ENCODE measurements around the gene SMG6. TPM values are rescaled to one million over a fixed set of nuclear protein-coding genes. Genes with fewer than 3 reads are reported as not detected.
A peak's percentile ranks its signal among the peaks of the same experiment; 100 is the strongest.

Gene SMG6
- total RNA-seq, 2 experiments from 2014 or later, result 39.3 to 39.7 TPM

- Mint-ChIP-seq H3K27me3 (no peaks in the 10 kb centered on the region), H3K36me3 (ENCODE audit: low read depth) (peaks cover 72% of the 10 kb centered on the region), H3K27ac (no peak overlapping the region), H3K4me3 (no peak overlapping the region), H3K4me1 (ENCODE audit: low read depth) (peaks cover 67% of the 10 kb centered on the region), H3K9me3 (no peaks in the 10 kb centered on the region)
- DNase-seq (no peak), ATAC-seq (ENCODE audit: poor library complexity) (no peak)
- no peaks in the 10 kb centered on the region for H3K27me3 ChIP-seq (ENCODE audit: control insufficient read depth in 1 of 2, insufficient read depth in 2 of 2, low read length in 2 of 2)
- no peaks in the 10 kb centered on the region for H3K9me3 ChIP-seq (ENCODE audit: control insufficient read depth in 1 of 2, insufficient read depth in 1 of 2, low read length in 2 of 2)
- no peak overlapping the region for H3K27ac ChIP-seq (ENCODE audit: low read depth in 1 of 2, low read length in 2 of 2)
- peaks cover 28% of the 10 kb centered on the region for H3K4me1 ChIP-seq (ENCODE audit: insufficient read depth, low read length)
- peaks cover 54% of the 10 kb centered on the region for H3K36me3 ChIP-seq (ENCODE audit: insufficient read depth, low read length)
- POLR2A ChIA-PET, result no interaction called here
- TF ChIP-seq CTCF (IDR thresholded peaks at IDR 0.05), result no peak
- CTCF ChIA-PET, result interaction anchor here (1.0 to 1.4 kb wide), 2 partner anchors 26 to 33 kb away, joined by 3 to 7 read pairs; no protein-coding TSS in a partner anchor
- no peak overlapping the region for H3K4me3 ChIP-seq (ENCODE audit: low read length)
- intact Hi-C loops (cut with DNase I, micrococcal nuclease), result no loop called here
Observed at GRCh38 chr17:2277429-2278170, 26.0 kb downstream of the SMG6 start.

GRCh38 chr17:2275722-2276121 lies 27.9 kb downstream of the SMG6 start:
- no peaks in the 10 kb centered on the region for H3K27me3 ChIP-seq (ENCODE audit: control insufficient read depth in 1 of 2, insufficient read depth in 2 of 2, low read length in 2 of 2)
- H3K27ac Mint-ChIP-seq, result peak overlapping the region; percentile 55
- H3K36me3 ChIP-seq (ENCODE audit: insufficient read depth, low read length), result peaks cover 36% of the 10 kb centered on the region
- DNase-seq (peak in 3 of 14 experiments; percentile 24 to 38 (median 33)), ATAC-seq (ENCODE audit: poor library complexity) (peak; percentile 78)
- ChIA-PET POLR2A (interaction anchor here (0.7 to 2.0 kb wide), 4 partner anchors 10 to 112 kb away, joined by 4 to 8 read pairs (median 6); no protein-coding TSS in a partner anchor), CTCF (interaction anchor here (1.0 kb wide), 1 partner anchor 31 kb away, joined by 5 read pairs; no protein-coding TSS in a partner anchor)
- H3K27me3 Mint-ChIP-seq, result no peaks in the 10 kb centered on the region
- H3K27ac ChIP-seq (ENCODE audit: low read depth in 1 of 2, low read length in 2 of 2), result no peak overlapping the region
- TF ChIP-seq CTCF (IDR thresholded peaks at IDR 0.05), result no peak
- peaks cover 64% of the 10 kb centered on the region for H3K36me3 Mint-ChIP-seq (ENCODE audit: low read depth)
- H3K4me3 ChIP-seq (ENCODE audit: low read length), result no peak overlapping the region
- H3K9me3 ChIP-seq (ENCODE audit: control insufficient read depth in 1 of 2, insufficient read depth in 1 of 2, low read length in 2 of 2), result no peaks in the 10 kb centered on the region
- peaks cover 62% of the 10 kb centered on the region for H3K4me1 Mint-ChIP-seq (ENCODE audit: low read depth)
- H3K4me1 ChIP-seq (ENCODE audit: insufficient read depth, low read length), result peaks cover 37% of the 10 kb centered on the region
- H3K9me3 Mint-ChIP-seq, result no peaks in the 10 kb centered on the region
- intact Hi-C loops (cut with DNase I, micrococcal nuclease), result no loop called here
- peak overlapping the region; percentile 12 for H3K4me3 Mint-ChIP-seq

GRCh38 chr17:2274414-2274813 lies 29.2 kb downstream of the SMG6 start:
- peaks cover 67% of the 10 kb centered on the region for H3K4me1 Mint-ChIP-seq (ENCODE audit: low read depth)
- no peak overlapping the region for H3K4me3 Mint-ChIP-seq
- H3K36me3 Mint-ChIP-seq (ENCODE audit: low read depth), result peaks cover 61% of the 10 kb centered on the region

More at GRCh38 chr17:2274414-2274813, 29.2 kb downstream of the SMG6 start:
- no peak overlapping the region for H3K4me3 ChIP-seq (ENCODE audit: low read length)
- no peak for ATAC-seq (ENCODE audit: poor library complexity)
- H3K9me3 ChIP-seq (ENCODE audit: control insufficient read depth in 1 of 2, insufficient read depth in 1 of 2, low read length in 2 of 2), result no peaks in the 10 kb centered on the region
- H3K27ac ChIP-seq (ENCODE audit: low read depth in 1 of 2, low read length in 2 of 2), result no peak overlapping the region
- H3K9me3 Mint-ChIP-seq, result no peaks in the 10 kb centered on the region
- H3K27me3 Mint-ChIP-seq, result no peaks in the 10 kb centered on the region
- intact Hi-C loops (cut with DNase I, micrococcal nuclease), result no loop called here
- peaks cover 39% of the 10 kb centered on the region for H3K4me1 ChIP-seq (ENCODE audit: insufficient read depth, low read length)
- peak overlapping the region; percentile 1 for H3K27ac Mint-ChIP-seq
- no peak for TF ChIP-seq CTCF (IDR thresholded peaks at IDR 0.05)
- ChIA-PET CTCF (no interaction called here), POLR2A (no interaction called here)
- no peaks in the 10 kb centered on the region for H3K27me3 ChIP-seq (ENCODE audit: control insufficient read depth in 1 of 2, insufficient read depth in 2 of 2, low read length in 2 of 2)
- H3K36me3 ChIP-seq (ENCODE audit: insufficient read depth, low read length), result peaks cover 24% of the 10 kb centered on the region
- DNase-seq, result no peak

Measured in CD4-positive, alpha-beta T cell (primary cell).